HG02943 (cell line): Measurements from ENCODE around the gene AKNA.

Experiments
- ATAC-seq: cut with Tn5 transposase; IDR thresholded peaks from one replicate; pipeline ENCODE4 v1.9.1; 2021; ENCODE audit warnings: mild to moderate bottlenecking, low read depth, moderate library complexity; ENCODE audit not compliant: unreplicated experiment

Gene AKNA

DNA sequence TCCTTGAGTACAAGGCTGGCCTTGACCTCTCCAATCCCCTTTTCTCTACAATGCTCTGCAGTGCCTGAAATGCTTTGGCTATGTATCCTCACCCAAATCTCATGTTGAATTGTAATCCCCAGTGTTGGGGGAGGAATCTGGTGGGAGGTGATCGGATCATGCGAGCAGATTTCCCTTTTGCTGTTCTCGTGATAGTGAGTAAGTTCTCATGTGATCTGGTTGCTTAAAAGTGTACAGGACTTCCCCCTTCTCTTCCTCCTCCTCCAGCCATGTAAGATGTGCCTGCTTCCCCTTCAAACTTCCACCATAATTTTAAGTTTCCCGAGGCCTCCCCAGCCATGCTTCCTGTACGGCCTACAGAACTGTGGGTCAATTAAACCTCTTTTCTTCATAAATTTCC is 28.5 kb upstream of the AKNA start:
- ATAC-seq: no peak

DNA sequence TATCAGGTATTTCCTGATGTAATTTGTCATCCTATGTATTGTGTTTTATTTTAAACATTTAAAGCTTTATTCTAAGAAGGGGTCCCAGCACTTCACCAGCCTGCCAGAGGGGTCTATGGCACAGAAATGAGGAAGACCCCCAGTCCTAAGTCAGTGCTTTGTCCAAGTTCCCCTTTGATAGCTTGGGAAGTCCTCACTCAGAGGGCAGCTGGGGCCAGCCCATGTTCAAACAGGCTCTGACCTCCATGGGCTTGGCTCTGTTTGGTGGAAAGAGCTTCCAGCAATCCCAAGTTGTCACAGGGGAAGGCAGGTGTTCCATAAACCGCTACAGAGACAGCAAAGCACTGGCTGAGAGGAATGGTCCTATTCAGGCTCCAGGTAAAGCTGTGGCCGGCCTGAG is 26.6 kb upstream of the AKNA start:
- ATAC-seq: no peak

DNA sequence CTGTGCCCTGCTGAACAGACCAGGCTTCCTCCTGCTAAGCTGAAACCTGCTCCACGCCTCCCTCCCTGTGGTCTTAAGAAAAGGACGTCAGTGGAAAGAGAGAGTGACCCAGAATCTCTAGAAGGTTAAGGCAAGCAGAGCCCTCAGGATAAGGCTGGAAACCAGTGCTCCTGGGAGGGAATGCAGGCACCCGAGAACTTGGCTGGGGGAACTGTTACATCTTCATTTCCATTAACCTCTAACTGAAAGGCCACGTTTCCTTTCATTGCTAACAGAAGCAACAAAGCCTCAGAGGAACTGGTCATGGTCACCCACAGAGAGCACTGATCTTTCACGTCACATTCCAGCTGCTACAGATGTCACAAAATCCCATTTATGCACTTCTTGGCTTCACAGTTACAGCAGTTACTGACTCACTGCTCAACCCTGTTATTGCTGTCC is 26.1 kb upstream of the AKNA start:
- ATAC-seq: no peak

DNA sequence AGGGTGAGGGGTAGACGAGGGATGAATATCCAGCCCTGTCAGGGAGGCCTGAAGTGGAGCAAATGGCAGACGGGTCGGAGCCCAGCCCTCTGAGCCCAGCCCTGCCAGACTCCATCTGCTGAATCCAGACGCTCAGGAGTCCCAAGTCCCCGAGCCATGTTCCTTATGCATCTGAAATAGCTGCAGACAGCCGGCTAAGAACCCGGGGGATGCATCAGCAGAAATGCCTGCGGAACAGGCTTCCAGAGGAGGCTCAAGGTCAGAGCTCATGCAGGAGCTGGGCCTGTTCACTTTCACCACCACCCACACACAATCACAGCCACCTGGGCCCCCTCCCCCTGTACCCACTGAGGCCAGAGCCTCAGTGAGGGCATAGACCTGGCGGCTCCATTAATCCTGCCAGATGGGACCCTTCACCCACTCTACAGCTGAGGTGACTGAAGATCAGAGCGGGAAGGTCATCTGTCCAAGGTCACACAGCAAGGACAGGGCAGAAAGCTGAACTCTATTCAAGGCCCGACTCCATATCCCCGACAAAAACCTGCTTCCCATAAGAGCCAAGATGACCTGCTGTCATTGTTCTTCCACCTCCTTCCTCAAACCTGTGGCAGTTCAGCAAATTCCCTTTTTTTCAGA is 24.4 kb upstream of the AKNA start:
- ATAC-seq: no peak

DNA sequence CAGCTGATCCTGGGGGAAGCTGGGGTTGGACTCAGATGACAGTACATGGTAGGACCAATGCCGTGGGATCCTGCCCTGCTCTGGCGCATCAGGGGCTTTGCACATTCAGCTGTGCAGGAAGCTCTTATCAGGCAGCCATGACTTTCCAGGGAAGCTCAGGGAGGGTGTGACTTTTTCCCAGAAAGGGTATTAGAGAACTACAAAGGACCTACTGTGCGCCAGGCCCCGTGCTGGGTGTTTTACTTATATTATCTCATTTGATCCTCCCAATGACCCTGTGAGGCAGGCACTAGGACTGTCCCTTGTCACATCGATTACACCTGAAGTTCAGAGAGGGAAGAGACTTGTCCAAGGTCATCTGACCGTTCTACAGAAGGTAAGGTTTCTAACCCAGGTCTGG is 23.7 kb upstream of the AKNA start:
- ATAC-seq: no peak

DNA sequence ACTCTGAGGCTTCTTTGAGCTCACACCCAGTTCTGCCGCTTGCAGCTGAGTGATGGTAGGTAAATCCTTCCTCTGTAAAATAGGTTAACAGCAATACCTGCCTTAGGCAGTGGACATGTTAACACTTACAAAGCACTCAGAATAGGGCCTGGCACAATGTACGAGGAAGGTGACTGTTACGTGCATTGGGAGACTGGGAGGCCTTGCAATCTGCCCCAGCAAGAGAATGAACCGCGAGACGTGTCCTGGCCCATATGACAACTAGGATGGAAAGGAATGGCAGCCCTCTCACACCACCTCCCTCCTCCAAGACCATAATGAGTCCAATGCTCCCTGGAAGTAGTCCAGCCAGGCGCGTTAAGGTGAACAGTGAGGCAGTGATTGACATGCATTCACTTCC is 23.1 kb upstream of the AKNA start:
- ATAC-seq: no peak

DNA sequence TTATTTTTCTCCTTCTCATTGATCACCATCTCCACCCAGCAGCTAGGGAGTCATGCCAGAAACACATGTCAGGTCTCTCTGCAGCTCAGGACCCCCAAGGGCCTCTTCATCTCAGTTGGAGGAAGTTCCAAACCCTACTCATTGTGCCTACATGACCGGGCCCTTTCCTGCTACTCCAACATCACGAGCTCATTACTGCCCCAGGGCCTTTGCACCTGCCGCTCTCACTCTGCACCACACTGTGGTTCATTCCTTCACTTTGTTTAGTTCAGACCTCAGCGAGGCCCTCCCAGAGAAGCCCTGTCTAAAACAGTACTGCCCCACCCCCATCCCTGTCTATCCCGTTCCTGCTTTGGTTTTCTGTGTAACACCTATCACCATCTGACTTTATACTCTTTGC is 22.1 kb upstream of the AKNA start:
- no peak for ATAC-seq

DNA sequence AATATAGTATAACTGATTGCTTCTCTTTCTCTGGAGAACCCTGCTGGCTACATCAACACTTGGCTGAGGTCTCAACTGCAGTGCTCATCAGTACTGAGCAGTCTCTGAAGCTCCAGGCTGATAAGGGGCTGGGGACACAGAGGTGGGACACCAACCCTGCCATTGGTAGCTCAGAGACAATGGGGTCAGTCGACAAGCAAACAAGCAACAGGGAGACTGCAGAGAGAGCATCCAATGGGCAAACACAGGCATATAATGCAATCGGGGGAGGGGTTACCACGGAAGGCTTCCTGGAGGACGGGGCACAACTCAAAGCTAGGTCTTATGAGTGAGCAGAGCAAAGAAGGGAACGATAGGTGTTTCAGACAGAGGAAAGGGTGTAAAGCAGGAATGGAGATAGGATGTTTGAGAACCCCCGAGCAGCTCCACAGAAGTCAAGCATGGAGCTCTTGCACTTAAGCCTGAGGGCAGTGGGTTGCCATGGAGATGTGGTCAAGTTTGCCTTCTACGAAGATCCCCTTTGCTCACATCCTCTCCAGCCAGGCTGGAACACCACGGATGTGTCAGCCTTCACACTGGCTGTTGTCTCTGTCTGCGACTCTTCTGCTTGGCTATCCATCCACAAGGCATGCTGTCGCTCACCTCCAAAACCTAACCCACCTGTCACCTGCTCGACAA is 21.5 kb upstream of the AKNA start:
- no peak for ATAC-seq

DNA sequence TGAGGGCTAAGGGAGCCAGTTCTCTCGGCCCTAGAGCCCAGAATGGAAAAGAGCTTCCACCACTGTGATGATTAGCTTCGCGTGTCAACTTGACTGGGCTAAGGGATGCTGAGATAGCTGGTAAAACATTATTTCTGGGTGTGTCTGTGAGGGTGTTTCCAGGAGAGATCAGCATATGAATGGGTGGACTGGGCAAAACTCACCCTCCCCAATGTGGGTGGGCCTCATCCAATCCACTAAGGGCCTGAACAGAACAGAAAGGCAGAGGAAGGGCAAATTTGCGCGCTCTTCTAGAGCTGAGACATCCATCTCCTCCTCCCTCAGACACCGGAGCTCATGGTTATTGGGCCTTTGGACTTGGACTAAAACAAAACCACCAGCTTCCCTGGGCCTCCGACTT is 20.9 kb upstream of the AKNA start:
- no peak for ATAC-seq

DNA sequence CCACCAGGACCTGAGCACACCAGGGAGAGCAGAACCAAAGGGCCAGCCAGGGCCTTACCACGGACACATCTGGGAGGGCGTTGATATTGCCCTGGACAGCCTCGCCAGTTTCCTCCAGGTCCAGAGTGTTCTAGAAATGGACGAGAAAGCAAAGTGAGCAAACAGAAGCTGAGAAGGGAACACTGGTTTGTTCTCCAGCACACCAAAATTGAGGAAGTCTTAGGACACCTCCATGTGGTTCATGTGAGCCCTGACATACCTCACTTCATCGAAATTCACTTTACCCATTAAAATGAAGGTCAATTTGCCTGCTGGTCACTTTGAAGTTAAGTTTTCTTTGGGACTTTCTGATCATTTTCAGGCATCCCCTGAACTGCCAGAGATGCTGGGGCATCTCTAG is 20.1 kb upstream of the AKNA start:
- ATAC-seq: no peak

DNA sequence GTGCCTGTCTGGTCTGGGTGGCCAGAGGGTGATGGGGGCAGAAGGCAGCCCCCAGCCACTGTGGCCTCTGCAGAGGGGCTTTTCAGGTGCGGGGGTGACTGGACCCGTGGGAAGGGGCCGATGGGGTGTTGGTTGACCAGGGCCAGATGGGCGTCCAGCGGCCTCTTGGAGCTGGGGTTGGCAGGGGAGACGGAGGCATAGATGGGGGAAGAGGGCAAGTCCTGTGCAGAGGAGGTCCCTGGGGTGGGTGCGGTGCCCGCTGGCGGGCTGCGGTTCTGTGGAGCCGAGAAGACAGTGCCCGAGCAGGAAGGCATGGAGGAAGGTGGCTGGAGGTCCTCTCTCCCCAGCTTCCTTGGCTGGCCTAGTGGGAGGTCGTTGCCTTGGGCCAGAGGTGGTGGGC is 18.7 kb upstream of the AKNA start:
- ATAC-seq: no peak

DNA sequence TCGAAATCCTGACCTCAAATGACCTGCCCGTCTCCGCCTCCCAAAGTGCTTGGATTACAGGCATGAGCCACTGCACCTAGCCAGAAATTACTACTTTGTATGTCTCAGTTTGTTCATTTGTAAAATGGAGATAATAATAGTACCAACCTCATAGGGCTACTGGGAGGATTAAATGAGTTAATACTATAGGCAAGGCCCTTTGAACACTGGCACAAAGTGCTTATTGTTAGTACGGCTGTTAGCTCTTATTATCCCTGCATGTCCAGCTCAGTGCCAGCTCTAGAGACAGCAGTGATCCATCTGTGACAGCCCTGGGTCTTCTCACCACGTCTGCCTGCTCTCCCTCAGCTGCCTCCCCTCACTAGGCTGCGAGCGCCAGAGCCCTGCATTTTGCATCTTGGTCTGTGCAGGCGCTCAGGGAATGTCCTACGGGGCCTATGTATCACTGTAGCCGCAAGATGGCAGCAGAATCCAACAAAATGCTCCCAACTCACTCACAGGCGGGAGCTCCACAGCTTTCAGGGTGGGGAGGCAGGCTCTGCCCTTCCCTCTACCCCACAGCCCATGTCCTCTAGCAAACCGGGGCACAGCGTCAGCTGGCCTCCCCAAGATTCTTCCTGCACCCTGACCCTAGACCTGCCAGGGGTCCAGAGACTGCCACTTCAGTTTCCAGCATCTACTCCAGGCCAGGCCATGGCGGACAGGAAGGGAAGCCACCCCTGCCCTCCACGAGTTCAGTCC is 17.7 kb upstream of the AKNA start:
- ATAC-seq: peak; percentile 82

DNA sequence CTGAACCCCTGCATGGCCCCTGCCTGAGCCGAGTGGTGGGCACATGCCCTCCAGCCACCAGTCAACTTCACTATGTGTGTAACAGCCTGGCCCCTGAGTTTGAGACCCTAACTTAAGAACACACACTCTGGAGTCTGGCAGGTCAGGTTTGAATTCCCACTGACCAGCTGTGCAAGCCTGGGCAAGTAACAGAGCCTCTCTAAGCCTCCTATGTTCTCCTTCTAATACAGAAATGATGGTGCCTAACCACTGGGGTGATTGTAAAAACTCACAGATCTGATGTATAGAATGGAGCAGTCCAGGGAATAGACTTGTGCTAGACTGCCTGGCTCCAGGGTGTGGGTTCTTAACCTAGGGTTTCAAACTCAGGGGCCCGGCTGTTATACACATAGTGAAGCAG is 16.7 kb upstream of the AKNA start:
- ATAC-seq: no peak

DNA sequence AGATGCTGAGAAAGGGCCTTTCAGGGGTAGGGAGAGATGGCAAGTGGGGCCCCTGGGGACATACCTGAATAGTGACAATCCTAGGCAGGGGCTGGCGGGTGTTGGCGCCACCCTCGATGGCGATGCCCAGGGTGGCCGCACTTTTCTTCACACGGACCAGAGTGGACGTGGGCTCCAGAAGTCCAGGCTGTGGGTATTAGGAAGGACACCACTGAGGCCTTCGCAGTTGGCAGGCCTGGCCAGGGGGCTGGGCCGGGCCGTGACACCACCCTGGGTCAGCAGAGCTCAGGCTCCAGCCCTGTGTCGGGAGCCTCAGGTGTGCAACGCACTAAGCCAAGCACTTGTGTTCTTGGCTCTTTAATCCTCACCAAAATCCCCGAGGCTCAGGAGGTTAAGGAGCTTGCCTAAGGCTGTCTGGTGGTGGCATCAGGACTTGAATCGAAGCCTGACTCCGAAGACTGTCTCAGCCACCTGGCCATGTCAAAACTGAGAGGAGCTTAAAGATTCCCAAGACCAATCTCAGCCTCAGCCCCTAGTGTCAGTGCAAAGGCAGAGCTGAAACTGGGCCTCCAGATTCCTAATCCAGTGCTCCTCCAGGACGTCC is 15.5 kb upstream of the AKNA start:
- no peak for ATAC-seq

DNA sequence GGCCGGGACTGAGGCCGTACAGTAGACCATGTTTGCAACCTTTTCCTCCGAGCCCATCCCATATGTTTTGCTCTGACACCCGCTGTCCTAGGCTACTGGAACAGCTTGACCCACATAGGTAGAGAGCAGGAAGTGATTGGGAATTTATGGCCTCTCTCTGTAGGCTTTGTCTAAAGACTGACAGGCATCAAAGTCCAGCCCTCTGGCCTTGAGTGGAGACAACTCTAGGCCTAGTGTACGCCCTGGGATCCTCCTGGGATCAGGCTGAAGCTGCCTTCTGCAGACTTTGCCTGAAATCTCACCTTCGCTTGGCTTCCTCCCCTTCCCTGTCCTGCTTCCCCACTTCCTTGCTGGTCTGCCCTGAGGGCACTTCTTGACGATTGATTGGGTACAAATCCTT is 13.6 kb upstream of the AKNA start:
- ATAC-seq: no peak

DNA sequence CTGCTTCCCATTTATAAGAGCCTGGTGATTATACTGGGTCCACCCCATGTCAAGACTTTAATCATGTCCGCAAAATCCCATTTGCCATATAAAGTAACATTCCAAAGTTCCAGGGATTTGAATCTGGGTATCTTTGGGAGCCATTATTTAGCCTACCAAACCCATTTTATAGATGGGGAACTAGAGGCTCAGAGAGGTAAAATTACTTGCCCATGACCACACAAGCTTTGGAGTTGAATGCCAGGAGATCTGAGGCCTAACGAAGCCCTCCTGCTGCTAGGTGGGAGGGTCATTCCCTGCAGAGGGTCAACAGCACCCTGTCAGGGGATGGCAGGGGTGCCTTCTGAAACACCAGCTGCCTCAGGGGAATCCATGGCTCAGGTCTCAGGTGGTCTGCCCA is 13.0 kb upstream of the AKNA start:
- ATAC-seq: no peak

DNA sequence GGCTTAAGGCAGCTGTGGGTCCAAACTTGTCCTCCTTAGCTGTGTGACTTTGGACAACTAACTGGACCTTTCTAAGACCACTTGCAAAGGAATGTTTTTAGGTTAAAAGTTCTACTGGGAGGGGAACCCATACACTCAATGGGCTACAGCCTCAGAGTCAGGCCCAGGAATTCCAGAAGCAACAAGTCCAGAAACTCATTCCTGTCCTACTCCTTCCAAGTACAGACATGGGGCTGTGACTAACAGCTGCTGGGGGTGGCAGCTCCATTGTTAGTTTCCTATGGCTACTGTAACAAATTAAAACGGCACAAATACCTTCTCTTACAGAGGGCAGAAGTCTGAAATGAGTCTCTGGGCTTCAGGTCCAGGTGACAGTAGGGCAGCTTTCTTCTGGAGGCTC is 12.4 kb upstream of the AKNA start:
- no peak for ATAC-seq

DNA sequence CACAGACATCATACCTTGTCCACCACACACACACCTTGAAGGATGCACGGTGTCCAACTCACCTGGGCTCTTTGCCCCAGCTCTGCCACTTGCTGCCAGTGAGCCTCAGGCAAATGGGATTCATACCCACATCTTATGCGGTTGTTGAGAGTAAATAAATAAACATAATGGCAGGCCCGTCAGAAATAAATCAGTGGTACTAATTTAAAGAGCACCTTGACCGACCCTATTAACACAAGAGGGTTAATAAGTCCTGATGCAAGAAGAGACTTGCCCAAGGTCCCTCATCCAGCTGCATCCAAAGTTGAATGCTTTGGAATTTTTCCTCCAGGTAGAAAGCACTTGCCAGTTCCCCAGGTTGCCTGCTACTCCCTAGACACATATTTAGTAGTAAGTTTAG is 11.6 kb upstream of the AKNA start:
- ATAC-seq: no peak

DNA sequence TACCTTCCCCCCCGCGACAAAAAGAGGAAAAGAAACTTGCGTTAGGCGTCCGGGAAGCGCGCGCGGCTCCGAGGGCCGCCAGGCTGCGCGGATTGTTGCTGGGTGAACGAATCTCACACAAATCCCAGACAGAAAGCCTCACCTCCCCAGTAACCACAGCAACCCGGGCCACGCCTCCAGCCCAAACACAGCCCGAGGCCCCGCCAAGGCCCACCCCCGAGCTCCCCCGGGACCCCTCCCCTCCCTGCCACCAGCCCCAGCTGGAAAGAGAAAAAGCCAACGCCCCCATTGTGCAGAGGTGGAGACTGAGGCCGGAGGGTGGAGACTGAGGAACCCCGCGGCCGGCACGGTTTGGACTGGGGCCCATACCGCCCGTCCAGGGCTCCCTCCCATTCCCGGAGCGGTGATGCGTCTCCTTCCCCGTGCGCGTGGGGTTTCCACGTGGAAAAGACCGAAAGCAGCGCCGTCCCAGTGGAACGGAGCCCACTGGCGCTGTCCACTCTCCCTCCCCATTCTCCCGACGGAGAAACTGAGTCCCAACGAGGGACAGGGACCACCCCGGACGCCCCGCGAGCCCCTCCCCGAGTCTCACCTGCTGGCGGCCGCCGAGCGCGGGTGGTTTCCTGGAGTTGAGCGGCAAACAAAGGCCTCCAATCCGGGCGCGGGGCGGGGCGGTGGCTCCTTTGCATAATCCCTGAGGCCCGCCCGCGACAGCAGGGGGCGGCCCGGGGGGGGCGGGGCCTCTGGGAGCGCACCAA is 10.2 kb upstream of the AKNA start:
- peak; percentile 77 for ATAC-seq

DNA sequence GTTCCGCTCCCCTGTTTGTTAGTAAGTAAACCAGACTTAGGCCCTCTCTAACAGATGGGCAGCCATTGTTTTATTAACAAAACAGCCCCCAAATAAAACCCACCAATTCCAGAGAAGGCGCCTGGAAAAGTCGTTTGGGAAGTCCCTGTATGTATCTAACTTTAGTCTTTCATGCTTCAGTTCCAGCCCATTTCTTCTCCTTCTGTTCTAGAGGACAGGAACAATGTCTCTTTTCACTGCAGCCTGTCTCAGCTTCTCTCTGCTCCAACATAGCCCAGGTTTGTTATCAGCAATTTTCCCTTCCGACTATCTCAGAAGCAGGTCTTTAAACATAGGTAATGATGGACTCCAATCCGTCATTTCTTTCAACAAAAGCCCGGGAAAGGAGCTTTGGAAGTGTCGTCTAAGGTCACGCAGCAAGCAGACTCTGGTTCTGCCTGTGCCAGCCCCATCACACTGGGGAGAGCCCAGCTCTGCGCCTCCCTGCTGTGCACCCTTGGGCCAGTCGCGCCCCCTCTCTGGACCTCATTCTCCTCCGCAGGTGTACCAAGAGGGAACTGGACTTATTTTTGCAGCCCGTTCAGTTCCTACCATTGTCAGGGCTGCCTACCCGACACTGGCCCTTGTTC is 9.6 kb upstream of the AKNA start:
- peak; percentile 32 for ATAC-seq
